Stimulated activated CD4-positive, alpha-beta T cell treated with anti-CD3 and anti-CD28 coated beads, TNF-alpha, amount 100 ng/mL, for 1 hour (primary cell): ENCODE measurements around the gene CENATAC.
"Not testable (repeated sequence)": the region's sequence is repeated elsewhere in the genome, so short reads cannot be mapped to it uniquely, and the experiment has no call there.

ENCODE experiments used
- DNase-seq, 3 donors: peaks; one replicate each; pipeline ENCODE4 v3.0.0-alpha.2; 2020; ENCODE audit warnings: low read depth in 3 of 3, low spot score in 1 of 3

The CENATAC gene

GRCh38 chr11:118996926-118997626, 862 bp upstream of the CENATAC start:
- no peak for DNase-seq

GRCh38 chr11:118998388-118998717, 415 bp downstream of the CENATAC start:
- no peak for DNase-seq

- no peak for DNase-seq
Observed at GRCh38 chr11:118998822-118999221, 884 bp downstream of the CENATAC start.

GRCh38 chr11:119000906-119001305, 3.0 kb downstream of the CENATAC start:
- no peak for DNase-seq

GRCh38 chr11:119006656-119007055, 8.7 kb downstream of the CENATAC start:
- no peak for DNase-seq

- DNase-seq, result no peak
Observed at GRCh38 chr11:119011476-119012053, 13.6 kb downstream of the CENATAC start.

- no peak for DNase-seq
Observed at GRCh38 chr11:119012629-119013170, 14.8 kb downstream of the CENATAC start.

- DNase-seq, result no peak
Observed at GRCh38 chr11:119014209-119014924, 16.4 kb downstream of the CENATAC start.

- DNase-seq, result no peak
Observed at GRCh38 chr11:119015054-119015611, 17.2 kb downstream of the CENATAC start.

GRCh38 chr11:119016216-119017009, 18.5 kb downstream of the CENATAC start:
- no peak for DNase-seq

GRCh38 chr11:119017377-119017776, 19.4 kb downstream of the CENATAC start:
- DNase-seq, result not testable (repeated sequence)

- DNase-seq, result peak; percentile 86 to 87 (median 87)
Observed at GRCh38 chr11:119018074-119018938, 20.4 kb downstream of the CENATAC start, which contains the start of the genes RPS25 and TRAPPC4. TSS of gene RPS25 (minus strand) at chr11:119018343. CDS start at chr11:119018284, 59 bp downstream. TSS of gene TRAPPC4 (plus strand) at chr11:119018766. CDS start at chr11:119018796, 30 bp downstream.

GRCh38 chr11:119019996-119020395, 22.1 kb downstream of the CENATAC start:
- DNase-seq, result no peak

GRCh38 chr11:119021631-119022030, 23.7 kb downstream of the CENATAC start:
- no peak for DNase-seq

GRCh38 chr11:119023741-119024140, 25.8 kb downstream of the CENATAC start:
- no peak for DNase-seq

GRCh38 chr11:119024430-119025098, 26.6 kb downstream of the CENATAC start:
- DNase-seq, result no peak

GRCh38 chr11:119025099-119025473, 27.1 kb downstream of the CENATAC start:
- DNase-seq, result no peak

- no peak for DNase-seq
Observed at GRCh38 chr11:119025541-119025940, 27.6 kb downstream of the CENATAC start.
